Dermis blood vessel endothelial cell (primary cell): ENCODE data around the gene WIPI1. TPM values are rescaled to one million over a fixed set of nuclear protein-coding genes. Genes with fewer than 3 reads are reported as not detected.
"Not testable (repeated sequence)": the region's sequence is repeated elsewhere in the genome, so short reads cannot be mapped to it uniquely, and the experiment has no call there.

Experiments
- DNase-seq: peaks from one replicate; pipeline ENCODE4 v3.0.0; 2010
- total RNA-seq: library from RNA; depleted of rRNA; stranded (reverse); fragments of >200 nt; gene quantifications from 2 replicates; pipeline ENCODE4 v1.2.3, GENCODE V29; 2014

The WIPI1 gene
- total RNA-seq, 1 donor from 2014 or later: 60.2 TPM

GRCh38 chr17:68383443-68384321 is 73.6 kb downstream of the WIPI1 start:
- DNase-seq: peak; percentile 96

GRCh38 chr17:68383120-68383442 is 74.2 kb downstream of the WIPI1 start:
- DNase-seq: no peak

DNA sequence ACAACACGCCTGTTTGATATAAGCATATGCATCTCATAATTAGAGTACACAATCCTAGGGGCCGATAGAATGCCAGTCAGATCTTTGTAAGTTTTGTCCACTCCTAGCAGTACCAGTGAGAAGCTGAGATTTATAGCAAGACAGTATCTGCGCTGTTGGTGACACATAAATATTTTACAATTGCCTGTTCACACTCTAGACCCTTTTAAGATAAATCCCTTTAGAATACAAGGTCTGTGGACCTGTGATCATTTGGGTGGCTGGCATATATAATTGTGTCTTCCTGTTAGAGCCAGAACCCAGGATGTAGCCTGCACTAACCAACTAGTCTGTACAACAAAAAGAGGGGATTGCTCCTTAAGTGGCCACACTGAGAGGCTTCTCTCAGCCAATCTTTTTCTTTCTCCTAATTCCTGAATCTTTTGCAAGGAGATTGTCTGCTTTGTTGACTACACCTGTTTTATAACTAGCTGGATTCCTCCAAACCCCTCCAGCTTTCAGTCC is 74.7 kb downstream of the WIPI1 start:
- DNase-seq: peak; percentile 21

GRCh38 chr17:68381076-68381900 is 76.0 kb downstream of the WIPI1 start:
- peak; percentile 87 for DNase-seq

GRCh38 chr17:68379692-68380677 is 77.3 kb downstream of the WIPI1 start:
- no peak for DNase-seq

GRCh38 chr17:68379177-68379510 is 78.2 kb downstream of the WIPI1 start:
- DNase-seq: no peak

- DNase-seq: peak; percentile 97
These were observed 78.8 kb downstream of the WIPI1 start for GRCh38 chr17:68378268-68379176.

DNA sequence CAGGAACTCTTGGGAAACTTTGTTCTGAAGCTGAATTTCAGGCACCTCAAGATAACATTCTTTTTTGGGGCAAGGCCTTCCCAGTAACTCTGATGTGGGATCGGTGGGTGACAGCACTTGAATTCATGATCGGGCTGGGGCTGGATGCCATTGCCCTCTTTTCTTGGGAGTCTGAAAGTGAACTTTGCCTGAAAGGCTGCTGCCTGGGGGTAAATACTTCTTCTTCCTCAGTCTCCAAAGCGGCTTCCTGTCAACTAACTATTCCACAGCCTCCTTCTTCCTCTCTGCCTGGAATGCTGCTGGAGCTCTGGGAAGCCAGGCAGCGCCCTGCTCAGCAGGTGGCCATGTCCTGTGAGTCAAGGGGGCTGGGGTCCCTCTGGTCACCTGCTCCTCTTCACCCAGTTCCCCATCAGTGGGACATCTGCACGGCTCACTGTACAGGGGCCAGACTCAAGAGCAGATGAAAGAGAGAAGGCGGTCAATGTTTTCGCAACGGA is 79.5 kb downstream of the WIPI1 start:
- no peak for DNase-seq

GRCh38 chr17:68376178-68376577 is 81.1 kb downstream of the WIPI1 start:
- DNase-seq: not testable (repeated sequence)

DNA sequence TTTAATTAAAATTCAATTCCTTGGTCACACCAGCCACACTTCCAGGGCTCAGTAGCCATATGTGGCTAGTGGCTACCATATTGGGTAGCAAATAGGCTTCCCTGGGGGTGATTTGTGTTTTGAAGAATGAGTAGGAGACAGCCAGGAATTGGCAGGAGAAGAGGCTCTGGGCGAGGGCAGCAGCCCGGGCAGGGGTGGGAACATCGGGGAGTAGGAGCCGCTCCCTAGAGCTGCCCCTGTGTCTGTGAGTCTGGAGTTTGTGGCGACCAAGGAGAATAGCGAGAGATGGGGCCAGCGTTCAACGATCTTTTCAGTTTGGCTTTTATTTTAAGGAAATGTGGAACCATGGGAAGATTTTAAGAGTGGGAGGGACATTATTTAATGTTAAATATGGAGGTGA is 81.7 kb downstream of the WIPI1 start:
- no peak for DNase-seq

Other genes starting within 250 kb of the WIPI1 start
- 41.8 and 43.9 TPM in 2 replicates for gene AMZ2, start 209.5 kb downstream of the WIPI1 start, total RNA-seq
- gene SLC16A6, start 166.4 kb downstream of the WIPI1 start, total RNA-seq: 1.5 TPM in 2 replicates
- 3.7 and 5.1 TPM in 2 replicates for gene ARSG, start 166.0 kb downstream of the WIPI1 start, total RNA-seq
- gene PRKAR1A, start 54.9 kb upstream of the WIPI1 start, total RNA-seq: 403 and 572 TPM in 2 replicates
- not detected in 2 replicates for gene FAM20A, start 143.9 kb upstream of the WIPI1 start, total RNA-seq